Fibroblast of skin of left biceps (primary cell): ENCODE data around the gene GMNN.

Experiments used
- DNase-seq, 2 experiments: peaks; one replicate each; pipeline ENCODE4 v3.0.0-alpha.2; 2013; ENCODE audit warnings: low read depth in 2 of 2

The GMNN gene

DNA sequence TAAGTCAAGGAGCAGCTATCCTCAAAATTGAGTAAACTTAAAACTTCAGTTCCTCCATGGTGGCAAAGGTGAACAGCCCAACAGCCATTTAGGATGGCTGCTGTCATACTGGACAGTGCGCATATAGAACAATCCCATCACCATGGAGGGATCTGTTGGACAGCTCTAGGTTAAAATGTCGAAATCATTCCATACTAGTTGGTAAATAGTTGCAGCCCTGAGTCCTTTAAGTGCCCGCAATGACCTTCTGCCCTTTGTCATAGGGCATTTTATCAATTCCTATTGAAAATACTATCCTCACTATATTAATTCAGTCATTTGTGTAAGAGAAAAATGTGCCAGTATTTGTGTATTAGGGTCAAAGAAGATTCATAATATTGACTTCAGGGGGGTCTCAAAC is 32.8 kb downstream of the GMNN start:
- DNase-seq: no peak

DNA sequence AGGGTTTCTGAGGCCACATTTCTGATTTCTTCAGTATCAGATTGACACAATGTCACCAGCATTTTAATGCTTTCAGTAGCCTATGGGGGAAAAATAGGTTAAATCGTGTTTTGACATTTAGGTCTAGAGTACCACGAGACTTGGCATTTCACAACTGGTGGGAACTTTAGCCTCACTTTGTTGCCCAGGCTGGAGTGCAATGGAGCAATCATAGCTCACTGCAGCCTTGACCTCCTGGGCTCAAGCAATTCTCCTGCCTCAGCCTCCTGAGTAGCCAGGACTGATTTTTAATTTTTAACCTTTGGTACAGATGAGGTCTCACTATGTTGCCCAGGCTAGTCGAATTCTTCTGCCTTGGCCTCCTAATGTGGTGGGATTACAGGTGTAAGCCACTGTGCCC is 35.0 kb downstream of the GMNN start:
- DNase-seq: no peak

DNA sequence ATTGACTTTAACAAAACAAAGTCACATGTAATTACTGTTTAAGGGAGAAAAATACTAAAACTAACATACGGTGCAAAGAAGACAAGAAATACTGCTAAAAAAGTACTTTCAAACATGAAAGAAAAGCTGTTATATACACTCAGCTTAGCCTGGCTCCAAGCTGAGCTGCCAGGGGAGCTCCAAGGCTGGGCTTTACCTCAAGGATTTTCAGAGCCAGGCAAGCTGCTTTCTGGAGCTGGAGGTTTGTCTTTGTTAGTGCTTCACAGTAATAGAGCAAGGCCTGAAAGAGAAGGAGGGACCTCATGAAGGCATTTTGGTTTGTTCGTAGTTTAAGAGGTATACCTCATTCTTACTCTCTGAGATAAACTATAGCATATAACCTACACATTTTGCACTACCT is 43.6 kb downstream of the GMNN start:
- no peak for DNase-seq

DNA sequence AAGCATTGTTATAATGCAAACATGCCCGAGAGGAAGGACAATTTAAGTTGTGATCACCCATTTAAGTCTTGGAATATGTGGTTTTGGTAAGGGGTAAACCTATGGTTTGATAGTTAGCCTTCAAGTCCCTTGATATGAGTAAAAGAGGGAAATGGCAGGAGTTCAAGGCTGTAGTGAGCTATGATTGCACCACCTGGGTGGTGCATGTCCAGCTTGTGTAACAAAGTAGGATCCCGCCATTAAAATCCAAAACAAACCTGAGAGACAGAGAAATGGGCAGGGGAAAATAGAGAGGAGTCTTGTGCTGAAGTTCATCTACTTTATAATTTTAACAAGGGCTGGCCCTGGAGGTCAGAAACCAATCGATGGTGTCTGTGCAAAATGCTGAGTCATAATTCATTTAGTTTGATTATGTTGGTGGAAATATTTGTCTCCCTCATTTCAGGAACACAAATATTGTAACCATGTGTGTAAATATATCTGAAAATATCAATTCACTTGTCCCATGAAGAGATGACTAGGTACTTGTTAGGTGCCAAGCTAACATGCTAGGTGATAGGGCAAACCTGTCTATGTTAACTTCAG is 47.2 kb downstream of the GMNN start:
- DNase-seq: no peak

DNA sequence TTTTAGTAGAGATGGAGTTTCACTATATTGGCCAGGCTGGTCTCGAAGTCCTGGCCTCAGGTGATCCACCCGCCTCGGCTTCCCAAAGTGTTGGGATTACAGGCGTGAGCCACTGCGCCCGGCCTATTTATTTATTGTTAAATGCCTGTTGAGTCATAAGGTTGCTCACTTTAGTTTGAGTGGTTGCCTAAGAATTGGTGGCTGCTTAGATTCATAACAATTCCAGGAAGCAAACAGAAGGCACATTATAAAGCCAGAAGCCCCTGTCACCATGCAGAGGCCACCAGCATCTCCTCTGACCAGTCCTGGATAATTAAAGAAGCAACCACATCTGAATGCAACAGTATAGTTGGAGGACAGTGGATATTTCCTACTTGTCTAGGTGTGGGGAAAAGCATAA is 48.0 kb downstream of the GMNN start:
- no peak for DNase-seq

DNA sequence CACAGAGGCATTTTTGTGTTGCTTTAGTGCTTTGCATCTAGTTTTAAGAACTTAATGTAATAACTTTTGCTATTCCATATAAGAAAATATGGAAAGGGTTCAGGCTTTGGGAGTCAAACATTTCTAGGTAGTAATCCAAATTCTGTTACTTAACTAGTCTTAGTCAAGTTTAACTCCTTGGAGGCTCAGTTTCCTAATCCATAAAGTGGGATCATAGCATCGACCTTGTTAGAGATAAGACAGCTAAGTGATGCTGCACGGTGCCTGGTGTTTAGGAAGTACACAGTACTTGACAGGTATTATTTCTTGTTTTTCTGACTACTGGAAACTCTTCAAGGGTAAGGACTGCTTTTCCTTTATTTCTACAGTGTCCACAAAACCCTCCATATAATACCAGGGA is 48.4 kb downstream of the GMNN start:
- DNase-seq: no peak

DNA sequence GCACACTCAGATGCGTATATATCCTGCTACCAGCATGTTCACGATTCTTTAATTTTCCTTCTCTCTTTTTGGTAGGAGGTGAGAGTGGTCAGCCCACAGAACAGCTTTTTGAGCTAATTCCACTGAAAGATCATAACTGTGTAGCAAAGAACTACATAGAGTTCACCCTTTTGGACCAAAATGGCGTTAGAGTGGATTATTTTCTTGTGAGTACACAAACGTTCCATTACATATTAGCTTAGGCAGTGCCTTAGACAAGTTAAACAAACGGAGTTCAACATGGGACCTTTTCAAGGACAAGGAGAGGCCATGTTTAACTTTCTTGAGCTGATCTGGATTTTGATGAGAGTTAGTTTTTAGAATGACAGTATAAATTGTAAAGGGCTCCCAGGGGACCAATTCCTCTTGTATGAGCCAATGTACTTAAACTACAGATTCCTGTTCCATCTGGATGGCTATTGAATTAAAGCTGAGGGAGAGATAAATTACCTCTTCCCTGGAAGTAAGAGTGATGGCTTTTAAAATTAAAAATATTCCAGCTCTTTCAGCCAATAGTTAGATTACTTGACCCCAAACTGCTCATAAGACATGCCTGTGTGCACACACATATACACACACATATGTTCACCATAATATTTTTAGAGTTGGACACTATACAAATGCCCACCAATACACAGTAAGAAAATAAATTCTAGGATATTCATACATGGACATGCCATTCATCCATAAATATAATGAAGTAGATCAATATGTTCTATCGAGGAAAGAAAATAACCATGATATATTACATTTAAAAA is 49.6 kb downstream of the GMNN start:
- DNase-seq: peak in 1 of 2 experiments; percentile 10

DNA sequence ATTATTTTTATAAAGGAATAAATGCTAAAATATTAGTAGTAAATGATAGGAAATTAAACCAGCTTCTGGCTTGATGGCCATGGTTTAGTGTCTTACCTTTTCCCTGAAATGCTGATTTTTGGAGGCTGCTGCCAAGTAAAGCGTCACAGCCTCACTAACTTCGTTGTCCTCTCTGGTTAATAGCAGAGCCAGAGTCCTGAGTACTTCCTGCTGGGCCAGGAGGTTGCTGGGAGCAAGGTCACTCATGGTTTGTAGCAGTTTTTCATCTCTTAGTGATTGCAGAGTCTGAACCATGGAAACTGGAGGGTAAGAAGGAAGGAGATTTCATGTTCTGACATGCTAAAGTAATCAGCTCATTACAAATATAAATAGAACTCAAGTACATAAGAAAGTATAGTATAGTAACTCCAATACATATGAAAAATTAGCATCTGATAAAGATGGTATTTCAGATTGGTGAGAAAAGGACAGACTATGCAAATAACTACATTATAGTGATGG is 50.4 kb downstream of the GMNN start:
- no peak for DNase-seq

DNA sequence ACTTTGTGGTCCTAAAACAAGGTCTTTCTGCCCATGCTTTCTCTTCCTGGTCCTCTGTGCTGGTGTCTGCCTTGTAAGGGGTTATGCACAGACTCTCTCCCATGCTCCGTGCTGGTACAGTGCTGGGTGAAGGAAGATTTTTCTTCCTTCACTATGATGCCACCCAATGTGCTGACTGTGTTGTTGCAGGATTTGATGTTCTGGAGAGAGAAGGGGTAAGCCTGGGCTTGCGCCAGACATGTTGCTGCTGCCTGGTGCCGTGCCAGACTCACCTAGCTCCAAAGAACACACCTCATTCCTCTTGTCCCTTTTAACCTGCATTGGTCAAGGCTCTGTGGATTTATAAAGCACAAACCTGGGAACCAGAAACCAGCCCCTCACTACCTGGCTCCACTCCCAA is 52.4 kb downstream of the GMNN start:
- no peak for DNase-seq

DNA sequence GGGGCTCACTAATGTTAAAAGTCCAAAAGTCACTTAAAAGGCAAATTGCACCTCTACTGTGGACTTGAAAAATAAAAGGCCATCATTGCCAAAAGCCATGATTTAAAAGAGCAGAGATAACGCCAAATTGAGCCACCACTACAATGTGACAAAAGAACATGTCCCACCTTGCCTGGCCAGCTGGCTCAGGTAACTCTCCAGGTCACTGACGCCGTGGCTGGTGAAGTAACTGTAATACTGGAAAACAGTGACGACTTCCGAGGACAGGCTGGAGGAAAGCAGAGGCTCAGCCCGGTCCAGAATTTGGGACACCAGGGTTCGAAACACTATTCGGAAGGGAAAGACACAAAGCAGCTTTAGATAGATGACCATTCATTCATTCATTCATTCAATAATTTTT is 53.2 kb downstream of the GMNN start:
- no peak for DNase-seq

DNA sequence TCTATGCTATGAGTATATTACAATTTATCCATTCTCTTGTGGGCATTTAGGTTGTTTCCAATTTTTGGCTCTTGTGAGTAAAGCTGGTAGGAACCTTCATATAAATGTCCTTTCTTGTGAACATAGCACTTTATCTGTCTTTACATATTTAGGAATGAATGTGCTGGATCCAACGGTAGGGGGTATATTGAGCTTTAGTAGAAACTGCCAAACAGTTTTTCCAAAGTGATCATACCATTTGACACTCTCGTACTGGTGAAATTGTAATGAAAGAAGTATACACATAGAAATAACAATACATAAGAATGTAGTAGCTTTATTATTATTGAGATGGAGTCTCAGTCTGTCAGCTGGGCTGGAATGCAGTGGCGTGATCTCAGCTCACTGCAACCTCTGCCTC is 54.9 kb downstream of the GMNN start:
- no peak for DNase-seq

DNA sequence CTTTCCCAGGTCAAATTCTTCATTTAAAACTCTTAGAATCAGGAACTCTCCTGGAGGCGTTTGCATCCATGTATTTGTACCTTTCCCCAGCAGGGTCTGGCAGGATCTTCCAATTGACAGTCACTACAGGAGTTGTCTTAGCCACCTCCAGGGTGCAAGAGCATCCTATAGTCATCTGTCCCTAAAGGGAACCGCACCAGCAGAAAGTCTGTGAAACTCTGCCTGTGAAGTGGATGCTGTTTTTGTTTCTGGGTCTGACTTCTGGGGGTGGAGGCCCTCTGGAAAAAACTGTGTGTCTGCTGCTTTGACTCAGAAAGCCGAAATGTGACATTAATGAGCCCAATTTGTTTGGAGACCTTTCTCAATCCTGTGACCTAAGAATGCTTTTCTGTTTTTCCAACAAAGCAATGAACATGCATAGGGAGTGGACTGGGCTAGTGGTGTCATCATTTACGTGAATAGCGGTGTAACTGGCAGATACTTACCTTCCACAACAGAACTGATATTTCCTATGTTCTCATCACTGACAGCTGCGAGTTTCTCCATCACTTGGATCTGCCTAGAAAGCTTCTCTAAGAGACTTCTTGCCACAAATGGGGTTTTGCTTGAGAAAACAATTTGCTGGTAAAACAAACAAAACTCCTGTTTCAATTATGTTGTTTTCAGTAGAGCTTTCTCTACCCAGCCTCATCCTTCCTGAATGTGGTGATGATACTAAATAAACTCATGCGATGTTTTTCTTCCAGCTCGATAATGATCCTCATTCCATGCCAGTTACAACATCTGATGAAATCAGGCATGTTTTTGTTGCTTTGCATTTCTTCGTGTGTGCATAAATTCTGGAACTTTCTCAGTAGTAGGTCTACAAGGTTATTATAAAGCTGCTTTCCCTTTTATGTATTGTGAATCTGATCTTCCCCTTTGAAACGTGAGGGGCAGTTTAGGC is 57.3 kb downstream of the GMNN start:
- no peak for DNase-seq

DNA sequence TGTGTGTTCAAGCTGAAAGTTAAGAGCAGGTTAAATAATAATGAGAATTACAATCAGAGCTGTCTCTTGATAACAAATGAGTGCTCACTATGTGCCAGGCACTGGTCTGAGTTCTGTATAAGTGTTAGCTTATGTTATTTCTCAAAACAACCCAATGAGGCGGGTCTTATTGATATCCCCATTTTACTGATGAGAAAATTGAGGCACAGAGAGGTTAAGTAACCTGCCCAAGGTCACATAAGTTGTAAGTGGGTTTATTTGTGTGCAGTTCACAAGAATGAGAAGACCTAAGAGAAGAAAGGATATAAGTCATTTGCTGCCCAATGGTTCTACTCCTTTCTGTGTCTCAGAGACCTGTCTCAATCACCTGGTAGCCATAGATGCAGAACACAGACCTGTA is 58.1 kb downstream of the GMNN start:
- no peak for DNase-seq

DNA sequence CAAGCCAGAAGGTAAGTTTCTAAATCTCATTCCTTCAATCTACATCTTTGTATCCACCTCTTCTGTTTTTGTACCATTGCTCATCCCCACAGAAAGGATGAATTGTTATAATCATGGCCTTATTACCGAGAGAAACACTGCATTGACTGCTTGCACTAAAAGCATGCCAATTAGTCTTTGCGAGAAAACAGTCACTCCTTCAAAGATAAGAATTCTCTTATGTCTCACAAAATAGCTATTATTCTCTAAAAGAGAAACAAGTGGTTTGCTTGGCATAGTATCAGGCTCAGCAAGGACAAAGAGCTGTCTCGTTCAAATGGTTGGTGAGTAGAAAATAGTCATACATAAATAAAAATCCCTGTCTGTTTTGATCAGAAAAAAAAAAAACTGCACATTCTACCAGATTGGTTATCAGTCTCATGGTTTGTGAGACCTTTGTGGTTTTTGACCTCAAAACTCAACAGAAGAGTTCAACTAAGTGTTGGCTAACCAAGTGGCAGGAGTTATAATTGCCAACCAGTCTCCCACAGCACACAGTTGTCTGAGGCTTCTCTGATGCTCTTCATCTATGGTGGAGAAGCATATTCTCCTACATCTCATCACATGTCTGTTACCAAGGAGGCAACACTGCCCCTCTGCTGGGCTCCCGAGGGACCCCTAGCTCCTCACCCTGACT is 59.1 kb downstream of the GMNN start:
- no peak for DNase-seq
